ENCODE data around the gene MIP. TPM values are rescaled to one million over a fixed set of nuclear protein-coding genes. Genes with fewer than 3 reads are reported as not detected.

Gene MIP
- total RNA-seq, 4 donors from 2014 or later, result not detected

DNA sequence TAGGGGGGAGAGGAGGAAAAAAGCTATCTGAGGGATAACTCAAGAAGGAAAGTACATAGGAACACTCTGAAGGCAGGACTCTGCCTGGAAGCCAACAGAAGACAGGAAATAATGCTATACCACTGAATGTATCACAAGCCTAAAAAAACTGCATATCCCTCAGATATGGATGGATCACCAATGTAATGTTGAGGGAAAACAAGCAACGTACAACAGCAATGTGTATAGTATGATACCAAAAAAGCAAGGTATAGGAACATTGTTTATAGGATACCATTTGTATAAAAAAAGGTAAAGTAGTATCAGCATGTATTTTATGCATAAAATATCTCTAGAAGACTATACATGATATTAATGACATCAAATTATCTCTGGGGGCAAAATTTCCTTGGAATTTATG is 30.1 kb upstream of the MIP start:
- TF ChIP-seq, protein P1, sequence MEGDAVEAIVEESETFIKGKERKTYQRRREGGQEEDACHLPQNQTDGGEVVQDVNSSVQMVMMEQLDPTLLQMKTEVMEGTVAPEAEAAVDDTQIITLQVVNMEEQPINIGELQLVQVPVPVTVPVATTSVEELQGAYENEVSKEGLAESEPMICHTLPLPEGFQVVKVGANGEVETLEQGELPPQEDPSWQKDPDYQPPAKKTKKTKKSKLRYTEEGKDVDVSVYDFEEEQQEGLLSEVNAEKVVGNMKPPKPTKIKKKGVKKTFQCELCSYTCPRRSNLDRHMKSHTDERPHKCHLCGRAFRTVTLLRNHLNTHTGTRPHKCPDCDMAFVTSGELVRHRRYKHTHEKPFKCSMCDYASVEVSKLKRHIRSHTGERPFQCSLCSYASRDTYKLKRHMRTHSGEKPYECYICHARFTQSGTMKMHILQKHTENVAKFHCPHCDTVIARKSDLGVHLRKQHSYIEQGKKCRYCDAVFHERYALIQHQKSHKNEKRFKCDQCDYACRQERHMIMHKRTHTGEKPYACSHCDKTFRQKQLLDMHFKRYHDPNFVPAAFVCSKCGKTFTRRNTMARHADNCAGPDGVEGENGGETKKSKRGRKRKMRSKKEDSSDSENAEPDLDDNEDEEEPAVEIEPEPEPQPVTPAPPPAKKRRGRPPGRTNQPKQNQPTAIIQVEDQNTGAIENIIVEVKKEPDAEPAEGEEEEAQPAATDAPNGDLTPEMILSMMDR (IDR thresholded peaks at IDR 0.05), result no peak
- TF ChIP-seq POLR2A (IDR thresholded peaks at IDR 0.05; ENCODE audit: low read depth), result no peak
- H3K27ac ChIP-seq (replicated peaks in 1 of 4), result no peak overlapping the region
- intact Hi-C loops (cut with DNase I), result no loop called here
- no peak overlapping the region for H3K4me3 ChIP-seq
- no peak for DNase-seq (ENCODE audit: extremely low spot score)
- H3K9me3 ChIP-seq, result peaks cover 0 to 3% (median 0%) of the 10 kb centered on the region in 4 donors
- no peaks in the 10 kb centered on the region for H3K36me3 ChIP-seq
- H3K4me1 ChIP-seq, result peaks cover 7 to 20% (median 18%) of the 10 kb centered on the region in 4 donors
- 77% methylated on average over 1 of the region's 1 CpG for WGBS
- no peaks in the 10 kb centered on the region for H3K27me3 ChIP-seq

DNA sequence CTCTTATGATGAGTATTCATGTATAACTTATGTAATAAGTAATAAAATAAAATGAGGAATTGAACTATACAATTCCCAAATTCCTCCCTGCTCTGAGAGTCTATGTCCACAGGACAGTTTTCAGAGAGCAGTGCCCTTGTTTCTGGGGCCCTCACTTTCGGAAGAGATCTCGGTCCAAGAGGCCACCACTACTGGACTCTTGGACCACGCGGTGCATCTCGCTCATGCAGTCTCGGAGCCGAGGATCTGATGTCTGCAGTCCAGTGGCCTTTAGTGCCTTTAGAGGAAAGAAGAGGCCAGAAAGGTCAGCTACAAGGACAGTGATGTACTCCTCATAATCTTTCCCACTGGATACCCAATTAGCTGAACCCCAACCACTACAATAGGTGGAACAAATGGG is 25.2 kb upstream of the MIP start:
- no peaks in the 10 kb centered on the region for H3K36me3 ChIP-seq
- intact Hi-C loops (cut with DNase I), result no loop called here
- no peaks in the 10 kb centered on the region for H3K27me3 ChIP-seq

DNA sequence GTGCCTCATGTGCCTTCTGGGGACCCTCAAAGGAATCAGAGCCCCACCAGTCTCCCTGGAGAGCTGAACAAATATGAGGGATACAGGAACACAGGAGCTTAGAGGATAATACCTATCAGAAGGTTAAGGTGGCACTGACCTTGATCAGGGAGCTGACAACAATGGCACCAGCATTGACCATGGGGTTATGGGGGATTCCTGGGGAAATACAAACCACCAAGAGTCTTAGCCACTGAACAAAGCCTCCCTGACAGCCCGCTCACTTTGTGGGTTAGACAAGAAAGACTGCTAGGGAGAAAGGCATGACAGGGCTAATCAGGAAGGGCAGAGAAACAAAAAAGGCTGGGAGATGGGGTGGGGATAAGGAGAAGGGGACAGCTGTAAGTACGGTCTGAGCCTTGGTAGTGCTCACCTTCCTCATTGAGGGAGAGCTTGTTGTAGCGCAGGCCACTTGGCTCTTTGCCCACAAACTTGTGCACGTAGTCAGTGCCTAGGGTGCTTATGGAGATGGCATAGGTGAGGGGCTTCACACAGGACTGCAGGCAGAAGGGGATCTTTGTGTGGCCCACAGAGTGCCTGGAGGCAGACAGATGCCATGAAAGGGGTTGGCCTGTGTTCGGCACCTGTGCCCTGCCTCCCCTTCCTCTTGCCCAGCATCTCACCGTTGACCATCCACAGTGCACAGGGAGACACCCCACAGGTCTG is 23.2 kb upstream of the MIP start:
- TF ChIP-seq, protein P1 (IDR thresholded peaks at IDR 0.05), result no peak
- no peak for TF ChIP-seq POLR2AphosphoS5 (IDR thresholded peaks at IDR 0.05)
- no peak for TF ChIP-seq POLR2A (IDR thresholded peaks at IDR 0.05; ENCODE audit: low read depth)
- Histone ChIP-seq H3K27me3 (no peaks in the 10 kb centered on the region), H3K36me3 (peaks cover 0 to 9% (median under 1%) of the 10 kb centered on the region in 4 donors), H3K9me3 (no peaks in the 10 kb centered on the region), H3K4me1 (no peaks in the 10 kb centered on the region), H3K27ac (replicated peaks in 1 of 4) (no peak overlapping the region), H3K4me3 (no peak overlapping the region)
- WGBS, result 99% methylated on average over 6 of the region's 6 CpGs
- intact Hi-C loops (cut with DNase I), result no loop called here
- DNase-seq (ENCODE audit: extremely low spot score), result no peak

More for the DNA sequence above, 25.2 kb upstream of the MIP start:
- no peak for DNase-seq (ENCODE audit: extremely low spot score)
- TF ChIP-seq POLR2A (IDR thresholded peaks at IDR 0.05; ENCODE audit: low read depth) (no peak), EP300 (IDR thresholded peaks at IDR 0.05) (no peak), POLR2AphosphoS5 (IDR thresholded peaks at IDR 0.05) (no peak)
- TF ChIP-seq, protein P1 (IDR thresholded peaks at IDR 0.05), result no peak
- Histone ChIP-seq H3K9me3 (no peaks in the 10 kb centered on the region), H3K4me3 (no peak overlapping the region), H3K27ac (replicated peaks in 1 of 4) (no peak overlapping the region), H3K4me1 (no peaks in the 10 kb centered on the region)
- WGBS, result 93% methylated on average over 7 of the region's 7 CpGs

DNA sequence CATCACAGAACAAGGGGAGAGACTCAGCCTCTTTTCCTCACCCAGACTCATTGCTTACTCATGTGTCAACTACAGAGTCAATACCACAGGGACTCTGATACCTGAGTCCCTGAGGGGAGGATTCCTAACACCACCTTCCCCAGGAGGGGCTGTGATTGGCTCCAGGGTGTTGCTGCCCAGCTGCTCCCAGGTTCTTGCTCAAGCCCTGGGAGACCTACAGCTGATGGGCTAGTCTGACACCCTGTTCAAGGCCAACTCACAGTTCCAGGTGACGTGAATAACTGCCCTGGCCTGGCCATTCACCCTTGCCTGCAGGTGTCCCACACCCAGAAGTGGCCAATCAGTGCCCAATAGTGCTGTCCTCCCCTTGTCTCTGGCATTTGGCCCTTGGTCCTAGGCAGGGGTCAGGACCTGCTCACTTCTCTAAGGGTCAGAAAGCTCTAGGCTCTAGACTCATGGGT is 22.5 kb upstream of the MIP start:
- Histone ChIP-seq H3K4me1 (no peaks in the 10 kb centered on the region), H3K27me3 (no peaks in the 10 kb centered on the region), H3K36me3 (peaks cover 0 to 9% (median 4%) of the 10 kb centered on the region in 4 donors), H3K4me3 (no peak overlapping the region), H3K9me3 (no peaks in the 10 kb centered on the region), H3K27ac (replicated peaks in 1 of 4) (no peak overlapping the region)
- DNase-seq (ENCODE audit: extremely low spot score), result no peak
- intact Hi-C loops (cut with DNase I), result no loop called here
- WGBS, result no CpG with 5 or more reads among the region's 1 CpG
- TF ChIP-seq POLR2AphosphoS5 (IDR thresholded peaks at IDR 0.05), result no peak
- no peak for TF ChIP-seq POLR2A (IDR thresholded peaks at IDR 0.05; ENCODE audit: low read depth)
- TF ChIP-seq EP300 (IDR thresholded peaks at IDR 0.05), result no peak
- TF ChIP-seq, protein P1 (IDR thresholded peaks at IDR 0.05), result no peak

DNA sequence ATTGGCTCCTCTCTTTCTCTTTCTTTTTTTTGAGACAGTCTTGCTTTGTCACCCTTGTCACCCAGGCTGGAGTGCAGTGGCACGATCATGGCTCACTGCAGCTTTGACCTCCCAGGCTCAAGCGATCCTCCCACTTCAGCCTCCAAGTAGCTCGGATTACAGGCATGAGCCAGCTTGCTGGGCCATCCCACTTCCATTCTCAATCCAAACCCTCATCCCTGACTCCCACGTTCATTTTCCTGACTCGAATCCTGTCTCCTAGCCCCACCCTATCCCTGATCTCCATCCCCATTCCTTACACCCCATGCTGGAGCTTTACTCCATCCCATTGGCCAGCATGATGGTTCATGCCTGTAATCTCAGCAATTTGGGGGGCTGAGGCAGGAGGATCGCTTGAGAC is 21.7 kb upstream of the MIP start:
- DNase-seq (ENCODE audit: extremely low spot score), result no peak
- TF ChIP-seq POLR2A (IDR thresholded peaks at IDR 0.05; ENCODE audit: low read depth) (no peak), EP300 (IDR thresholded peaks at IDR 0.05) (no peak), POLR2AphosphoS5 (IDR thresholded peaks at IDR 0.05) (no peak)
- TF ChIP-seq, protein P1 (IDR thresholded peaks at IDR 0.05), result no peak
- Histone ChIP-seq H3K4me1 (peaks cover 0 to 3% (median 0%) of the 10 kb centered on the region in 4 donors), H3K4me3 (no peak overlapping the region), H3K36me3 (peaks cover 0 to 17% (median 4%) of the 10 kb centered on the region in 4 donors), H3K27ac (replicated peaks in 1 of 4) (no peak overlapping the region), H3K9me3 (no peaks in the 10 kb centered on the region), H3K27me3 (no peaks in the 10 kb centered on the region)
- intact Hi-C loops (cut with DNase I), result no loop called here
- WGBS, result 87% methylated on average over 6 of the region's 6 CpGs
